Esophagus muscularis mucosa (tissue), 4 donors: ENCODE results near the gene GRID1. TPM values are rescaled to one million over a fixed set of nuclear protein-coding genes. Genes with fewer than 3 reads are reported as not detected.
"Not testable (repeated sequence)": the region's sequence is repeated elsewhere in the genome, so short reads cannot be mapped to it uniquely, and the experiment has no call there.

Experiments
- DNase-seq: peaks from one replicate; pipeline ENCODE4 v3.0.0-alpha.2; 2017; ENCODE audit errors: extremely low spot score
- H3K27ac ChIP-seq, 4 donors: fragments of 200-600 bp; sonication (generic); replicated peaks in 1 of 4; 1 replicate in 3 of 4; 2 replicates in 1 of 4; pipeline ENCODE4 v1.5.1; 2016 to 2019; ENCODE audit warnings: mild to moderate bottlenecking in 1 of 4
- H3K27me3 ChIP-seq, 4 donors: fragments of 200-600 bp; sonication (generic); one replicate each; pipeline versions ENCODE4 v1.5.1 to v1.6.0; 2016 to 2019
- H3K36me3 ChIP-seq, 4 donors: fragments of 200-600 bp; sonication (generic); one replicate each; pipeline ENCODE4 v1.5.1; 2016 to 2019
- H3K4me1 ChIP-seq, 4 donors: fragments of 200-600 bp; sonication (generic); one replicate each; pipeline ENCODE4 v1.5.1; 2016 to 2019
- H3K4me3 ChIP-seq, 4 donors: fragments of 200-600 bp; sonication (generic); 1 replicate in 2 of 4; 2 replicates in 2 of 4; pipeline ENCODE4 v1.5.1; 2016 to 2019; ENCODE audit warnings: mild to moderate bottlenecking in 4 of 4, moderate library complexity in 1 of 4
- H3K9me3 ChIP-seq, 4 donors: fragments of 200-600 bp; sonication (generic); 1 replicate in 3 of 4; 2 replicates in 1 of 4; pipeline ENCODE4 v1.5.1; 2016 to 2019
- CTCF ChIP-seq, 3 experiments: fragments of 200-600 bp in 2 of 3; fragments of 450-650 bp in 1 of 3; sonication (generic) in 2 of 3; IDR thresholded peaks; one replicate each; pipeline ENCODE4 v1.5.1; 2017 to 2019; ENCODE audit warnings: antibody characterized with exemption in 3 of 3, mild to moderate bottlenecking in 2 of 3, moderate library complexity in 1 of 3
- EP300 ChIP-seq: sonication (generic); formaldehyde crosslinking; IDR thresholded peaks from one replicate; pipeline ENCODE4 v1.6.1; 2017; ENCODE audit warnings: antibody characterized with exemption
- POLR2A ChIP-seq: fragments of 450-650 bp; IDR thresholded peaks from one replicate; pipeline ENCODE4 v1.6.1; 2017; ENCODE audit warnings: antibody characterized with exemption, moderate library complexity, mild to moderate bottlenecking, low read depth
- POLR2AphosphoS5 ChIP-seq, 2 donors: sonication (generic); formaldehyde crosslinking; IDR thresholded peaks; one replicate each; pipeline ENCODE4 v1.6.1; 2017; ENCODE audit warnings: antibody characterized with exemption in 2 of 2
- WGBS: methylation state at CpG from one replicate; pipeline ENCODE4 v1.1.5; 2018; 5-methylcytosine and 5-hydroxymethylcytosine counted together
- intact Hi-C: fragments of 100-400 bp; cut with DNase I; formaldehyde crosslinking; loops from one replicate; pipeline ENCODE4 v1.15.1; 2023
- total RNA-seq, 4 donors: library from RNA; depleted of rRNA; stranded (reverse); fragments of >200 nt; gene quantifications; one replicate each; pipeline versions ENCODE4 v1.1.0 to v1.2.1, GENCODE V29; 2016

GRID1 gene
- total RNA-seq, 4 donors from 2014 or later, result under 0.01 to 1.3 (median 1.1) TPM

- H3K27ac ChIP-seq, result no peak overlapping the region
- no peaks in the 10 kb centered on the region for H3K27me3 ChIP-seq
- TF ChIP-seq POLR2AphosphoS5 (IDR thresholded peaks at IDR 0.05) (no peak), EP300 (no peak), CTCF (IDR thresholded peaks at IDR 0.05) (no peak), POLR2A (no peak)
- WGBS, result 78% methylated on average over 5 of the region's 8 CpGs
- H3K36me3 ChIP-seq, result no peaks in the 10 kb centered on the region
- H3K9me3 ChIP-seq, result no peaks in the 10 kb centered on the region
- intact Hi-C loops, result no loop called here
- H3K4me3 ChIP-seq, result no peak overlapping the region
- H3K4me1 ChIP-seq, result no peaks in the 10 kb centered on the region
- no peak for DNase-seq
Measured at GRCh38 chr10:86246279-86246940, 120.2 kb downstream of the GRID1 start.

GRCh38 chr10:86245015-86245394 is 121.6 kb downstream of the GRID1 start:
- Histone ChIP-seq H3K27me3 (no peaks in the 10 kb centered on the region), H3K36me3 (no peaks in the 10 kb centered on the region), H3K4me1 (no peaks in the 10 kb centered on the region), H3K4me3 (no peak overlapping the region), H3K27ac (no peak overlapping the region), H3K9me3 (no peaks in the 10 kb centered on the region)
- WGBS, result 96% methylated on average over 5 of the region's 5 CpGs
- no peak for TF ChIP-seq POLR2A
- TF ChIP-seq EP300, result no peak
- no peak for TF ChIP-seq POLR2AphosphoS5 (IDR thresholded peaks at IDR 0.05)
- TF ChIP-seq CTCF (IDR thresholded peaks at IDR 0.05), result no peak
- DNase-seq, result no peak
- intact Hi-C loops, result no loop called here

- no peak for DNase-seq
- Histone ChIP-seq H3K4me1 (no peaks in the 10 kb centered on the region), H3K27me3 (no peaks in the 10 kb centered on the region), H3K9me3 (no peaks in the 10 kb centered on the region), H3K36me3 (no peaks in the 10 kb centered on the region), H3K4me3 (no peak overlapping the region), H3K27ac (no peak overlapping the region)
- 54% methylated on average over 12 of the region's 16 CpGs for WGBS
- TF ChIP-seq POLR2A, result no peak
- no peak for TF ChIP-seq CTCF (IDR thresholded peaks at IDR 0.05)
- no peak for TF ChIP-seq EP300
- TF ChIP-seq POLR2AphosphoS5 (IDR thresholded peaks at IDR 0.05), result no peak
- intact Hi-C loops, result no loop called here
Measured at GRCh38 chr10:86244297-86245014, 122.1 kb downstream of the GRID1 start.

- no peak for DNase-seq
- WGBS, result 87% methylated on average over 7 of the region's 10 CpGs
- no peak overlapping the region for H3K4me3 ChIP-seq
- no peaks in the 10 kb centered on the region for H3K27me3 ChIP-seq
- H3K4me1 ChIP-seq, result no peaks in the 10 kb centered on the region
- no peak overlapping the region for H3K27ac ChIP-seq
- no peak for TF ChIP-seq POLR2A
- no peak for TF ChIP-seq EP300
- intact Hi-C loops, result no loop called here
- no peaks in the 10 kb centered on the region for H3K36me3 ChIP-seq
- H3K9me3 ChIP-seq, result no peaks in the 10 kb centered on the region
Measured at GRCh38 chr10:86243651-86244155, 122.9 kb downstream of the GRID1 start.

GRCh38 chr10:86242761-86243160 is 123.8 kb downstream of the GRID1 start:
- WGBS, result 89% methylated on average over 4 of the region's 4 CpGs
- Histone ChIP-seq H3K27me3 (no peaks in the 10 kb centered on the region), H3K4me3 (no peak overlapping the region), H3K9me3 (no peaks in the 10 kb centered on the region), H3K36me3 (no peaks in the 10 kb centered on the region), H3K4me1 (no peaks in the 10 kb centered on the region), H3K27ac (no peak overlapping the region)
- intact Hi-C loops, result no loop called here
- no peak for DNase-seq
- no peak for TF ChIP-seq POLR2AphosphoS5 (IDR thresholded peaks at IDR 0.05)
- TF ChIP-seq EP300, result no peak
- TF ChIP-seq POLR2A, result no peak
- TF ChIP-seq CTCF (IDR thresholded peaks at IDR 0.05), result no peak

- 73% methylated on average over 2 of the region's 2 CpGs for WGBS
- DNase-seq, H3K9me3 ChIP-seq, H3K4me3 ChIP-seq, intact Hi-C loops, H3K36me3 ChIP-seq, H3K27me3 ChIP-seq, H3K4me1 ChIP-seq, H3K27ac ChIP-seq: not testable (repeated sequence)
Measured at GRCh38 chr10:86238089-86238488, 128.5 kb downstream of the GRID1 start.
